PC-9 (cell line): ENCODE measurements around the gene MYLK. TPM values are rescaled to one million over a fixed set of nuclear protein-coding genes. Genes with fewer than 3 reads are reported as not detected.

Source experiments
- BruUV-seq: library from RNA; stranded (reverse); fragments of 400-500 nt; replicated peaks from 2 replicates; lab custom pipeline; 2021; lab: Mats Ljungman, UMichigan
- CTCF ChIA-PET: fragments of 300-600 bp; sonication (Branson Sonifier 250); formaldehyde crosslinking; loops from one replicate; lab custom pipeline; 2022; ENCODE audit warnings: antibody characterized with exemption; lab: Charles Lee
- POLR2A ChIA-PET: fragments of 300-600 bp; sonication (Branson Sonifier 250); formaldehyde crosslinking; loops from one replicate; lab custom pipeline; 2022; ENCODE audit warnings: antibody characterized with exemption; ENCODE audit not compliant: unreplicated experiment; lab: Charles Lee
- DNase-seq, 2 experiments: peaks; one replicate each; pipeline versions ENCODE4 v3.0.0 to v3.0.0-alpha.2; 2015 to 2022; ENCODE audit warnings: mixed read lengths in 1 of 2
- H2AFZ ChIP-seq: fragments of 200-600 bp; sonication (generic); 2 replicates; pipeline ENCODE4 v1.8.1; 2017; ENCODE audit warnings: antibody characterized with exemption
- H3F3A ChIP-seq: fragments of 200-600 bp; sonication (generic); 2 replicates; pipeline ENCODE4 v1.8.1; 2017; ENCODE audit warnings: antibody characterized with exemption, mild to moderate bottlenecking, low read depth; ENCODE audit not compliant: insufficient read depth
- H3K27ac ChIP-seq: fragments of 200-600 bp; sonication (generic); 2 replicates; pipeline ENCODE4 v1.6.1; 2016; ENCODE audit warnings: mixed run types
- H3K27me3 ChIP-seq: fragments of 200-600 bp; sonication (generic); 2 replicates; pipeline ENCODE4 v1.6.1; 2016; ENCODE audit warnings: low read depth, mixed run types; ENCODE audit not compliant: insufficient read depth
- H3K36me3 ChIP-seq: fragments of 200-600 bp; sonication (generic); 2 replicates; pipeline ENCODE4 v1.6.1; 2016; ENCODE audit warnings: low read depth, mixed run types
- H3K4me1 ChIP-seq: fragments of 200-600 bp; sonication (generic); replicated peaks from 2 replicates; pipeline ENCODE4 v1.6.1; 2016; ENCODE audit warnings: mixed run types; ENCODE audit not compliant: insufficient read depth
- H3K4me2 ChIP-seq: fragments of 200-600 bp; sonication (generic); 2 replicates; pipeline ENCODE4 v1.6.1; 2017; ENCODE audit warnings: mixed run types
- H3K4me3 ChIP-seq: fragments of 200-600 bp; sonication (generic); 2 replicates; pipeline ENCODE4 v1.6.1; 2016; ENCODE audit warnings: mixed run types
- H3K79me2 ChIP-seq: fragments of 200-600 bp; sonication (generic); 2 replicates; pipeline ENCODE4 v1.6.1; 2017; ENCODE audit warnings: low read depth, mixed run types
- H3K9me2 ChIP-seq: fragments of 200-600 bp; sonication (generic); 2 replicates; pipeline ENCODE4 v1.8.1; 2017; ENCODE audit warnings: mild to moderate bottlenecking; ENCODE audit not compliant: insufficient read depth
- H3K9me3 ChIP-seq: fragments of 200-600 bp; sonication (generic); 2 replicates; pipeline ENCODE4 v1.8.1; 2016; ENCODE audit warnings: low read depth; ENCODE audit not compliant: insufficient read depth
- H4K20me1 ChIP-seq: fragments of 200-600 bp; sonication (generic); 2 replicates; pipeline ENCODE4 v1.8.1; 2017; ENCODE audit not compliant: insufficient read depth
- CTCF ChIP-seq: fragments of 200-600 bp; sonication (generic); conservative IDR thresholded peaks from 2 replicates; pipeline ENCODE4 v1.6.1; 2017; ENCODE audit warnings: mixed run types, antibody characterized with exemption, mild to moderate bottlenecking, moderate library complexity
- EZH2 ChIP-seq: fragments of 200-600 bp; sonication (generic); IDR thresholded peaks from 2 replicates; pipeline ENCODE4 v1.8.0; 2017; ENCODE audit warnings: antibody characterized with exemption, low read depth
- intact Hi-C: fragments of 100-400 bp; cut with micrococcal nuclease; formaldehyde crosslinking; loops from one replicate; pipeline ENCODE4 v1.10.0; 2022; ENCODE audit not compliant: unreplicated experiment
- total RNA-seq: library from RNA; stranded (reverse); gene quantifications from 2 replicates; pipeline ENCODE4 v1.2.3, GENCODE V29; 2021

The MYLK gene
- total RNA-seq, 1 experiment from 2014 or later, result 0.72 TPM

DNA sequence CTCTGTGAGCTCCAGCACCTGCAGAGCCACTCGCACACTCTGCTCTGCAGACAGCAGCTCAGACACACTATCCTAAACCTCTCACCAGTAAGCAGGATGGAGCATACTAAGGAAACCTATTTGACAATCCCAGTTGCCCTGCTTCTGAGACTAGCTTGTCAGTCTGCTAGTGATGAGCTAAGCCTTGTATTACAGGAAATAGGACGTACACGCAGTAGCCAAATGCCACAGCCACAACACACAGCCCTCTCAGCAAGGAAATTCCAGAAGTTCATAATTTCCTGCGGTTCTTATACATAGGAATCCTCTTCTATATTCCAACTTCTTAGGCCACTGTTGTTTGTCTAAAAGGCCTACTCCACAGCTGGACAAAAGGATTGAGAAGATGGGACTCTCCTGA lies 74.5 kb downstream of the MYLK start:
- CTCF ChIA-PET, result no interaction called here
- Histone ChIP-seq H3K27me3 (no peaks in the 10 kb centered on the region), H3K9me2 (no peaks in the 10 kb centered on the region), H3K27ac (no peak overlapping the region), H3K4me1 (peaks cover 13% of the 10 kb centered on the region), H2AFZ (no peak overlapping the region), H3K4me3 (no peak overlapping the region), H3F3A (peaks cover 10% of the 10 kb centered on the region; the same call in 1 of the 2 replicates), H3K36me3 (no peaks in the 10 kb centered on the region), H3K4me2 (no peak overlapping the region), H3K9me3 (no peaks in the 10 kb centered on the region), H4K20me1 (no peaks in the 10 kb centered on the region), H3K79me2 (no peaks in the 10 kb centered on the region)
- no TSS peak for BruUV-seq
- POLR2A ChIA-PET, result no interaction called here
- TF ChIP-seq CTCF (no peak), EZH2 (no peak)
- intact Hi-C loops, result loop anchor here (5.0 kb wide), 1 partner anchor 82 kb away; no protein-coding TSS in a partner anchor
- no peak for DNase-seq

DNA sequence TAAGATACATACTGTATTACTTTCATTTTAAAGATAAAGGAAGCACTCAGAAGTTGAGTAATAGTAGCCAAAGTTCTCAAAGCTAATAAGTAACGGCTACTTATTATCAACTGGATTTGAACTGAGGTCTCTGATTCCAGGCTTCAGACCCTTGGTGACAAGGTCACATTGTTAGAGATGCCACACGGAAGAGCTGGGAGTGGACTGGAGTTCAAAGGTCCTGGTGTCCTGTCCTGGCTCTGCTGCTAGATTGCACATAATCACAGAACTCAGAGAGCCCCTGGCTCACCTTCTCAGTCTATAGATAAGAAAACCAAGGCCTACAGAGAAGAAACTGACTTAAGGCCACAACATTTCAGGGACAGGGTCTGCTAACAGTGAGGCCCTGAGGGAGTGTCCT lies 75.3 kb downstream of the MYLK start:
- Histone ChIP-seq H3K27me3 (no peaks in the 10 kb centered on the region), H3K4me2 (no peak overlapping the region), H3K4me1 (peaks cover 13% of the 10 kb centered on the region), H3K79me2 (no peaks in the 10 kb centered on the region), H3K27ac (no peak overlapping the region), H3K9me3 (no peaks in the 10 kb centered on the region), H3K9me2 (no peaks in the 10 kb centered on the region), H3K4me3 (no peak overlapping the region), H4K20me1 (no peaks in the 10 kb centered on the region), H2AFZ (no peak overlapping the region), H3K36me3 (no peaks in the 10 kb centered on the region), H3F3A (peaks cover 10% of the 10 kb centered on the region; the same call in 1 of the 2 replicates)
- ChIA-PET CTCF (no interaction called here), POLR2A (no interaction called here)
- BruUV-seq, result no TSS peak
- no peak for DNase-seq
- TF ChIP-seq CTCF (no peak), EZH2 (no peak)
- intact Hi-C loops, result loop anchor here (5.0 kb wide), 1 partner anchor 82 kb away; no protein-coding TSS in a partner anchor

- H3K27ac ChIP-seq, result no peak overlapping the region
- peaks cover 10% of the 10 kb centered on the region; the same call in 1 of the 2 replicates for H3F3A ChIP-seq
- peak overlapping the region; percentile 8 for H3K4me2 ChIP-seq
- TF ChIP-seq CTCF (no peak), EZH2 (no peak)
- intact Hi-C loops, result loop anchor here (5.0 kb wide), 1 partner anchor 81 kb away; no protein-coding TSS in a partner anchor
- no peaks in the 10 kb centered on the region for H3K9me2 ChIP-seq
- ChIA-PET CTCF (interaction anchor here (0.6 kb wide), 1 partner anchor 1502 kb away, joined by 3 read pairs; no protein-coding TSS in a partner anchor), POLR2A (interaction anchor here (0.6 kb wide), 2 partner anchors 11 to 830 kb away, joined by 4 to 9 read pairs; no protein-coding TSS in a partner anchor)
- H3K79me2 ChIP-seq, result no peaks in the 10 kb centered on the region
- peak in 1 of 2 experiments; percentile 67 for DNase-seq
- no peaks in the 10 kb centered on the region for H3K9me3 ChIP-seq
- no TSS peak for BruUV-seq
- no peak overlapping the region for H3K4me3 ChIP-seq
- H2AFZ ChIP-seq, result no peak overlapping the region
- no peaks in the 10 kb centered on the region for H4K20me1 ChIP-seq
- no peaks in the 10 kb centered on the region for H3K27me3 ChIP-seq
- no peaks in the 10 kb centered on the region for H3K36me3 ChIP-seq
- peaks cover 13% of the 10 kb centered on the region for H3K4me1 ChIP-seq
Measured at GRCh38 chr3:123807820-123808219, 76.3 kb downstream of the MYLK start.
